ENCODE results near the gene HAND2. TPM values are rescaled to one million over a fixed set of nuclear protein-coding genes. Genes with fewer than 3 reads are reported as not detected.

Gene HAND2
- total RNA-seq, 2 experiments from 2014 or later = not detected

- H3K4me3 Mint-ChIP-seq = no peak overlapping the region
- no peaks in the 10 kb centered on the region for H3K4me1 Mint-ChIP-seq
- CTCF ChIA-PET = no interaction called here
- H3K36me3 Mint-ChIP-seq = no peaks in the 10 kb centered on the region
- H3K9me3 Mint-ChIP-seq (ENCODE audit: low read depth) = no peaks in the 10 kb centered on the region
- H3K27me3 Mint-ChIP-seq = peaks cover 33% of the 10 kb centered on the region
- H3K27ac Mint-ChIP-seq = no peak overlapping the region
- no peak for ATAC-seq
- no peak for DNase-seq
Observed at GRCh38 chr4:173546776-173547175, 16.7 kb upstream of the HAND2 start.

- no peak for DNase-seq
- Mint-ChIP-seq H3K4me3 (no peak overlapping the region), H3K36me3 (no peaks in the 10 kb centered on the region), H3K27ac (no peak overlapping the region), H3K4me1 (no peaks in the 10 kb centered on the region), H3K9me3 (ENCODE audit: low read depth) (no peaks in the 10 kb centered on the region), H3K27me3 (peaks cover 35% of the 10 kb centered on the region)
- CTCF ChIA-PET = no interaction called here
- ATAC-seq = no peak
Observed at GRCh38 chr4:173545440-173545839, 15.4 kb upstream of the HAND2 start.

- no peak overlapping the region for H3K4me3 Mint-ChIP-seq
- H3K9me3 Mint-ChIP-seq (ENCODE audit: low read depth) = no peaks in the 10 kb centered on the region
- CTCF ChIA-PET = no interaction called here
- H3K27me3 Mint-ChIP-seq = peaks cover 52% of the 10 kb centered on the region
- DNase-seq (no peak), ATAC-seq (no peak)
- H3K4me1 Mint-ChIP-seq = peaks cover 6% of the 10 kb centered on the region
- H3K27ac Mint-ChIP-seq = no peak overlapping the region
- H3K36me3 Mint-ChIP-seq = no peaks in the 10 kb centered on the region
Observed at GRCh38 chr4:173543266-173543665, 13.2 kb upstream of the HAND2 start.

- ATAC-seq (no peak), DNase-seq (no peak)
- Mint-ChIP-seq H3K9me3 (ENCODE audit: low read depth) (no peaks in the 10 kb centered on the region), H3K27me3 (peaks cover 78% of the 10 kb centered on the region), H3K4me3 (no peak overlapping the region), H3K4me1 (peaks cover 6% of the 10 kb centered on the region), H3K36me3 (no peaks in the 10 kb centered on the region), H3K27ac (no peak overlapping the region)
- CTCF ChIA-PET = no interaction called here
Observed at GRCh38 chr4:173539986-173540385, 10.0 kb upstream of the HAND2 start.

GRCh38 chr4:173538909-173539445, 8.9 kb upstream of the HAND2 start:
- Mint-ChIP-seq H3K4me1 (peaks cover 6% of the 10 kb centered on the region), H3K27me3 (peaks cover 82% of the 10 kb centered on the region), H3K36me3 (no peaks in the 10 kb centered on the region), H3K27ac (no peak overlapping the region), H3K4me3 (no peak overlapping the region), H3K9me3 (ENCODE audit: low read depth) (no peaks in the 10 kb centered on the region)
- CTCF ChIA-PET = no interaction called here
- no peak for DNase-seq
- ATAC-seq = no peak

- H3K36me3 Mint-ChIP-seq = no peaks in the 10 kb centered on the region
- ATAC-seq (no peak), DNase-seq (no peak)
- CTCF ChIA-PET = no interaction called here
- H3K9me3 Mint-ChIP-seq (ENCODE audit: low read depth) = no peaks in the 10 kb centered on the region
- H3K27ac Mint-ChIP-seq = peak overlapping the region; percentile 10
- peaks cover 6% of the 10 kb centered on the region for H3K4me1 Mint-ChIP-seq
- peaks cover 82% of the 10 kb centered on the region for H3K27me3 Mint-ChIP-seq
- peak overlapping the region; percentile 12 for H3K4me3 Mint-ChIP-seq
Observed at GRCh38 chr4:173538148-173538908, 8.3 kb upstream of the HAND2 start.

- H3K4me3 Mint-ChIP-seq = no peak overlapping the region
- H3K4me1 Mint-ChIP-seq = peaks cover 6% of the 10 kb centered on the region
- CTCF ChIA-PET = no interaction called here
- peaks cover 87% of the 10 kb centered on the region for H3K27me3 Mint-ChIP-seq
- DNase-seq (no peak), ATAC-seq (no peak)
- no peaks in the 10 kb centered on the region for H3K36me3 Mint-ChIP-seq
- H3K9me3 Mint-ChIP-seq (ENCODE audit: low read depth) = no peaks in the 10 kb centered on the region
- H3K27ac Mint-ChIP-seq = no peak overlapping the region
Observed at GRCh38 chr4:173537613-173538147, 7.7 kb upstream of the HAND2 start.

GRCh38 chr4:173536808-173537429, 6.9 kb upstream of the HAND2 start:
- H3K9me3 Mint-ChIP-seq (ENCODE audit: low read depth) = no peaks in the 10 kb centered on the region
- H3K4me3 Mint-ChIP-seq = no peak overlapping the region
- CTCF ChIA-PET = no interaction called here
- H3K36me3 Mint-ChIP-seq = no peaks in the 10 kb centered on the region
- DNase-seq (no peak), ATAC-seq (no peak)
- H3K27me3 Mint-ChIP-seq = peaks cover 91% of the 10 kb centered on the region
- peaks cover 6% of the 10 kb centered on the region for H3K4me1 Mint-ChIP-seq
- no peak overlapping the region for H3K27ac Mint-ChIP-seq

GRCh38 chr4:173535957-173536356, 5.9 kb upstream of the HAND2 start:
- no peaks in the 10 kb centered on the region for H3K9me3 Mint-ChIP-seq (ENCODE audit: low read depth)
- H3K4me1 Mint-ChIP-seq = peaks cover 6% of the 10 kb centered on the region
- no peak for ATAC-seq
- H3K36me3 Mint-ChIP-seq = no peaks in the 10 kb centered on the region
- no peak overlapping the region for H3K4me3 Mint-ChIP-seq
- no peak for DNase-seq
- peaks cover 97% of the 10 kb centered on the region for H3K27me3 Mint-ChIP-seq
- CTCF ChIA-PET = no interaction called here
- H3K27ac Mint-ChIP-seq = no peak overlapping the region

- DNase-seq = no peak
- no peaks in the 10 kb centered on the region for H3K36me3 Mint-ChIP-seq
- H3K9me3 Mint-ChIP-seq (ENCODE audit: low read depth) = no peaks in the 10 kb centered on the region
- no peak overlapping the region for H3K27ac Mint-ChIP-seq
- CTCF ChIA-PET = interaction anchor here (0.7 kb wide), 1 partner anchor 31 kb away, joined by 3 read pairs; no protein-coding TSS in a partner anchor
- peaks cover 6% of the 10 kb centered on the region for H3K4me1 Mint-ChIP-seq
- H3K27me3 Mint-ChIP-seq = peaks cover 99% of the 10 kb centered on the region
- no peak overlapping the region for H3K4me3 Mint-ChIP-seq
- ATAC-seq = no peak
Observed at GRCh38 chr4:173535165-173535902, 5.3 kb upstream of the HAND2 start.

- DNase-seq (no peak), ATAC-seq (no peak)
- Mint-ChIP-seq H3K4me1 (peaks cover 11% of the 10 kb centered on the region), H3K9me3 (ENCODE audit: low read depth) (no peaks in the 10 kb centered on the region), H3K4me3 (no peak overlapping the region), H3K36me3 (no peaks in the 10 kb centered on the region), H3K27ac (no peak overlapping the region), H3K27me3 (peaks cover 97% of the 10 kb centered on the region)
- CTCF ChIA-PET = no interaction called here
Observed at GRCh38 chr4:173534434-173534833, 4.4 kb upstream of the HAND2 start.

- peaks cover 2% of the 10 kb centered on the region for H3K36me3 Mint-ChIP-seq
Observed at GRCh38 chr4:173532725-173533511, 2.9 kb upstream of the HAND2 start.

More at GRCh38 chr4:173532725-173533511, 2.9 kb upstream of the HAND2 start:
- Mint-ChIP-seq H3K27me3 (peaks cover 92% of the 10 kb centered on the region), H3K27ac (no peak overlapping the region), H3K4me1 (peaks cover 10% of the 10 kb centered on the region), H3K9me3 (ENCODE audit: low read depth) (no peaks in the 10 kb centered on the region), H3K4me3 (no peak overlapping the region)
- ATAC-seq (no peak), DNase-seq (no peak)
- CTCF ChIA-PET = no interaction called here
